Stimulated activated CD4-positive, alpha-beta T cell treated with anti-CD3 and anti-CD28 coated beads, Interleukin-4, amount 100 ng/mL, for 48 hours (primary cell): ENCODE measurements around the gene OR52I1.

Experiments used
- DNase-seq, 2 donors: peaks; one replicate each; pipeline ENCODE4 v3.0.0-alpha.2; 2020; ENCODE audit warnings: low read depth in 2 of 2

OR52I1 gene

DNA sequence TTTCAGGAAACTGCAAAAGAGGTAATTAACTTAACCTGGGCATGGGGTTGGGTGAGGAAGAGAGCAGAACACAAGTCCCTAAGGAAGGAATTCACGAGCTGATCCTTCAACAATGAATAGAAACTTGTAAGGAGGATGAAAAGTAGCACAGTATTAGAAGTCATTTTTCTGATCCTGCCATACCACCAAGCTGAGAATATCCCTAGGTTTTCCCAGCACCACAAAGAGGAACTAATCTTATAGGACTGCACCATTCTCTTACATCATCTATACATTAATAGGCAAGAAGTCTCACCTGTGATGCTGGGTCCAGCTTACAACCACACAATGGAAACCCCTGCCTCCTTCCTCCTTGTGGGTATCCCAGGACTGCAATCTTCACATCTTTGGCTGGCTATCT is at the start of gene OR52I1:
Gene OR52I1, plus strand, starts transcription at position 301 of the 400 bp plus-strand sequence. Its CDS starts 0 bp downstream, at position 301.
- DNase-seq, result no peak

GRCh38 chr11:4544891-4545290 is 48.9 kb upstream of the OR52I1 start, which contains the start of gene OR52M1:
TSS of gene OR52M1 (plus strand) at chr11:4545191. CDS start at chr11:4545191, 0 bp downstream.
- no peak for DNase-seq

- no peak for DNase-seq
Measured at GRCh38 chr11:4546878-4547277, 47.0 kb upstream of the OR52I1 start.

DNA sequence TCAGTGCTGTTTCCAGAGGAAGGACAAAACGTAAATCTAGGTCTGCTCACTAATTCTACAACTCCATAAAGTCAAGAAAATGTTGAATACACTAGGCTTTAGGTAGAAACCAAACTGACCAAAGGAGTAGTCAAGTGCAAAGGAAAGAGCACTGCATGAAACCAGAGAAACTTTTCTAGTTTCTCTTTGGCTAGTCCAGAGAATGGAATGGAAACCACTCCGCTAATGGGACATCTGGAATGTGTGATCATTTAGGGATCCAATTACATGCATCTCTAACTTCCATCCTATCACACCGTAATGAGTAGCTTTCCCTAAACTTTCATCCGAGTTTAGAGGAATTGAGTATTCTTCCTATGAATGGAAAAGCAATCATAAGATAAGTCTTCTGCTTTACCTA is 46.4 kb upstream of the OR52I1 start:
- no peak for DNase-seq

GRCh38 chr11:4551346-4551979 is 42.4 kb upstream of the OR52I1 start:
- no peak for DNase-seq

DNA sequence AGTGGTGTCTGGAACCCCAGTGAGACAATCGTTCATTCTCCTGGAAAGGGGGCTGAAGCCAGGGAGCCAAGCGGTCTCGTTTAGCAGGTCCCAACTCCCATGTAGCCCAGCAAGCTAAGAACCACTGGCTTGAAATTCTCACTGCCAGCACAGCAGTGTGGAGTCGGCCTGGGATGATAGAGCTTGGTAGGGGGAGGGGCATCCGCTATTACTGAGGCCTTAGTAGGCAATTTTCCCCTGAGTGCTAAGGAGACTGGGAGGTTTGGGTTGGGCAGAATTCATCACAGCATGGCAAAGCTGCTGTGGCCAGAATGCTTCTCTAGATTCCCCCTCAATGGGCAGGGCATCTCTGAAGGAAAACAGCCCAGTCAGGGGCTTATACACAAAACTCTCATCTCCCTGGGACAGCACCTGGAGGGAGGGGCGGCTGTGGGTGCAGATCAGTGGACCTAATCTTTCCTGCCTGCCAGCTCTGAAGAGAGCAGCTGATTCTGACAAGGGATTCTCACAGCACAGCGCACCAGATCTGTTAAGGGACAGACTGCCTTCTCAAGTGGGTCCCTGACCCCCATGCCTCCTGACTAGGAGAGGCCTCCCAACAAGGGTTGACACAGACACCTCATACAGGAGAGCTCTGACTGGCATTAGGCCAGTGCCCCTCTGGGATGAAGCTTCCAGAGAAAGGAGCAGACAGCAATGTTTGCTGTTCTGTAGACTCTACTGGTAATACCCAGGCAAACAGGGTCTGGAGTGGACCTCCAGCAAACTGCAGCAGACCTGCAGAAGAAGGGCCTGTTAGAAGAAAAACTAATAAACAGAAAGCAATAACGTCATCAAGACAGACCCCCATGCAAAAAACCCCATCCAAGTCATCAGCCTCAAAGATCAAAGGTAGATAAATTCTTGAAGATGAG is 34.1 kb upstream of the OR52I1 start:
- no peak for DNase-seq

GRCh38 chr11:4560467-4560866 is 33.4 kb upstream of the OR52I1 start:
- DNase-seq, result no peak

- no peak for DNase-seq
Measured at GRCh38 chr11:4565371-4565770, 28.5 kb upstream of the OR52I1 start.

GRCh38 chr11:4569075-4569474 is 24.8 kb upstream of the OR52I1 start:
- no peak for DNase-seq

- no peak for DNase-seq
Measured at GRCh38 chr11:4576880-4577279, 17.0 kb upstream of the OR52I1 start.

GRCh38 chr11:4577761-4578160 is 16.1 kb upstream of the OR52I1 start:
- no peak for DNase-seq

DNA sequence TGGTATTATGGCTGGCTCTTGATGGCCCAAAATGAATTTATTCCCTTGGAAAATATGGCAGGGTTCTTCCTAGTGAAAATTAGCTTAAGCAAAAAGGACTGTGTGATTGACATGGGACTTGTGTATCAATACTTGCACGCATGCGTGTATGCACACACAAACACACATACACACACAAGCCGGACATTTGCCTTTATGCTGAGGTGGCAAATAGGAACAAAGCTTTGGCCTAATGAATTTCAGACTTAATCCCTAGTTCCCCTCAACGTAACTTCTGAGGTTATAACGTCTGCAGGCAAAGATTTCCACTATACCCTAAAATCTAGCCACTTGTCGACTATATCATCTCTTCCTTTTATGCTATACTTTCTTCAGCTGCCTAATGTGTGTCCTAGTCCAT is 15.2 kb upstream of the OR52I1 start:
- no peak for DNase-seq

DNA sequence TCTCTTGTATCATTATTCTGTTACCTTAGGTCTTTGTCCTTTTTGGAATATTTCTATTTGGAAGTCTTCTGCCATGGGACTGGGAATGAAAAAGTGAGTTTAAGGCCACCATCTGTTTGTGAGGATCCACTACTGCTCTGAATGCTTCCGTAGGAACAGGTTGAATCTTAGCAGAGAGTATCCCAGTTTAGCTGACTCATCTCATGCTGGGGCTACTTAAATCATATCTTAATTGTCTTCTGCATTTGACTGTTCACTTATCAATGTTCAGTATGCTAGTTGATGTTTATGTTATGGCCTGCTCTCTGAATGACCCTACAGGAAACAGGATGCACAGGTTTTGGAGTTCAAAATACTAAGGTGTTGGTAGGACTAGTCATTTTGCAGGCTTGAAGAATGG is 13.7 kb upstream of the OR52I1 start:
- no peak for DNase-seq

GRCh38 chr11:4581443-4581842 is 12.4 kb upstream of the OR52I1 start, which contains the start of gene OR52I2:
TSS of gene OR52I2 (plus strand) at chr11:4581743.
- no peak for DNase-seq

DNA sequence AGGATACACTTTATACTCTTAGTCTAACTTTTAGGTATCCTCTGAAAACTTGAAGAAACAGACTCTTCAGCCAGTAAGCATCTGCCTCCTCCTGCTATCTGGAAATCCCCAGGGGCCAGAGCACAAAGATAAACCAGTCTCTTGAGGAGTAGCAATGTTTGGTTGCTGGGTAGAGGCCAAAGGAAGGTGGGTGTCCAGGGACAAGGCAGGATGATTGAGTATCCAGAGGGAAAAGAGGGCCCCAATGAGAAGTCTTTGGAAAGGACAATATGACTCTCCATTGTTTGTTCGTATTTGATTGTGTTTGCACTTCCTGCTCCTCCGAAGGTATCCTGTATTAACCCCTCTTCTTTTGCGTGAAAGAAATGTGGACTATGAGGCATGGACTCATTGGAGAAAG is 4.8 kb upstream of the OR52I1 start:
- DNase-seq, result no peak

DNA sequence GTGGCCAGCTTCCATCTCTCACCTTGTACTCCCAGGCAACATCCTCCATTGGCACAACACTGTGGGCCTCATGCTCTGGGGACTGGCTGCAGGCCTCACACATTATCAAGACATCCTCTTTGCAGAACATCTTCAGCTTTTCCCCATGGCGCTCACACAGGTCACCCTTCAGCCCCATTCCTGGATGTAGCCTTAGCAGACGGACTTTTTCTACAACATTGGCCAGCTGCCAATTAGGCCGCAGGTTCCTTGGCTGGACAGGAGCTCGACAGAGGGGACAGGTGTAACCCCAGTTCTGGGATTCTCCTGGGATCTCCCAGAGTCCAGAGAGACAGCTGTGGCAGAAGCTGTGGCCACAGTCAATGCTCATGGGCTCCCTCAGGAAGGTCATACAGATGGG is 11.2 kb downstream of the OR52I1 start:
- no peak for DNase-seq

DNA sequence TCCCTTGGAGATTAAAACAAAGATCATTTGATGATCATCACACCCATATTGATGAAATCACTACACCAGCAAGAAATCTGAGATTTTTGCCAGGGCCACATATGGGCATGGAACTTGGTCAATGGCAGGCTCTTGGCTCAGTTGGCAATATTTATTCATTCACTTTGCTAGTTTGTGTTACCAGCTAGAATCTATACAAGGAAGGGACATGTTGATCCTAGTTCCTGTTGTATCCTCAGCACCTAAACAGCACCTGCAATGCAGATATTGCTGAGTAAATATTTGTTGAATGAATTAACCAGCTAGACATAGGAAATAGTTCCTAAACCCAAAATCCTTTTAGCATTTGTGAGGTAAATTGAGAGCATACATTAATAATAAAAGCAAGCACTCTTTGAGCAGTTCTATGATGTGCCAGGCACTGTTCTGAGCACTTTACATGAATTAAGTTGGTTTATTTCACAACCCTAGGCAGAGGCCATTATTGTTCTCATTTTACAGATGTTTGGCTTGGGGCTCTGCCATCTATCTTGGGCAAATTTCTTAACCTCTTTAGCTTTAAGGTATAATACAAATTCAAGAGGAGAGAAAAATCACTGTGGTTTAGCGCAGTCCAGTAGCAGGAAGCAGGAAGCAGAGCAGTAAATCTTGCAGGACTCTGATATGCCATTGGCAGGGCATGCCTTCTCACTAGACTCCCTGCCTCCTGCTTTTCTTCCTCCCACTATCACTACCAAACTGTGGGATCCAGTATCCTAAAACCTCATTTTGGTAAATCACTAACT is 12.6 kb downstream of the OR52I1 start:
- no peak for DNase-seq

GRCh38 chr11:4607096-4607495 is 13.3 kb downstream of the OR52I1 start:
- DNase-seq, result no peak

DNA sequence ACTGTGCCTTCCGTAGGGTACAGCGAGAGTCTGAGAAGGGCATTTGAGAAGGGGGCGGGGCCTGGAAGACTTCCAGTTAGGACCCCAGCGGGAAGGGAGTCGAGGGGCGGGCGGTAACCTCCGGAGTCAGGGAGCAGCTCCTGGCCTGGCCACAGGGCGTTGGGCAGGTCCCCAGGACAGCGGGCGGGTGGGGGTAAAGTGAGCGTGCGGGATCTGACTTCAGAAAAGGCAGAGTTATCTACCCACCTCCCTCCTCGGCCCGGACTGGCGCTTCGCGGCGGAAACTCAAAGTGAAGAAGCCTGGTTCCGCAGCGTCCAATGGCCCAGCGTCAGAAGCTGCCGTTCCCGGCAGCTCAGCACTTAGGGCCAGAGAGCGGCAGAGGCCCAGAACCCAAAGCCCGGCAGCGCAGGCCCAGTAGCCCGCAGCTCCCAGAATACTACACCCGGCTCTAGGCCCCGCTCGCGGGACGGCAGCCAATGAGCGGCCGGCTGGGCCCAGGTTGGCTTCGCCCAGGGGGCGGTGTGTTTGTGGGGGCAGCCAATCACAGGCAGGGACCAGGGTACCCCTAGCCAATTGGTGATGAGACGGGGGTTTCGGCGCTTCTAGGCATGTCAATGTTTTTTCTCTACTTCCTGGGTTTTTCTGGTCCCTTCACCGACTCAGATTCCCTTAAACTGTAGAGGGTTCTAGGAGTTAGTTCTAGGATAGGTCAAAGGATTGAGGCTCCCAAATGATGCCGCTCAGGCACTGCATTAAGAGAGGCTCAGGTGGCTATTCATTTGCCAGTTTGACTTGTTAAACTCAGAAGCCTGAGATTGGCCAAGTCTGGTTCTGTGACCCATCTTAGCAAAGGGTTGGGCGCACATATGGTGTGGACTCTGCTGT is 14.2 kb downstream of the OR52I1 start, which contains the start of gene TRIM68:
Gene TRIM68, minus strand, starts transcription at position 451 of the 886 bp plus-strand sequence. CDS start 2,727 bp downstream, outside the sequence.
- DNase-seq, result peak; percentile 85 to 92

DNA sequence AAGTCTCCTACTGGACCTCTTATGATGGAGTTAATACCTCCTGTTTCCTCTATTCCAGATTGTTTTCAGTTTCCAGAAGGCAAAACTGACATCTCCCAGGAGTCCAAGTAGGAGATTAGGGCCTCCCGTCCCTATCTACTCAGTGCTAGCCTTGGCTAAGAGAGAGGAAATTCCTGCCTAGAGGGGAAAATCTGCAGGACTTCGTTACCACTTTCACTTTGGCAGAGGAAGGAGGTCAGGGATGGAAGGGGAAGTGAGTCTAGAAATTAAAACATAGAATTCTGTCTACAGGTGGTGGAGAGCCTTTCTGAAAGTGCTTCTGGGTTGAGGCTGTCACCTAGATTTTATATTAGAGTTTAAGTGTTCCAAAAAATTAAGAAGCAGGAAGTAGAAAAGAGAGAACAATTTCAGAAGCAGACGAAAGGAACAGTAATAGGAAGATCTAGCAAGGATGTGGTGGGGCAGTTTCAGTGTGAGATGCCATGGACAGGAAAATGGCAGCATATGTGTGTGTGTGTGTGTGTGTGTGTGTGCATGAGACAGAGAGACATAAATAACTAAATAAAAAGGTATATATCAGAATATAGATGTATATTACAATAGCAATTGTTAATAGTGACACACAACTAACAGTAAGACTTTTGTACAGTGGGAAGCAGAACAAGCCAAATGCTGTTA is 16.6 kb downstream of the OR52I1 start:
- DNase-seq, result no peak
